GM12865 (cell line): Measurements from ENCODE around the gene C1QA.

ENCODE experiments used
- DNase-seq: peaks from one replicate; pipeline ENCODE4 v3.0.0; 2010; ENCODE audit warnings: low read depth
- H3K4me3 ChIP-seq: 2 replicates; pipeline ENCODE4 v1.5.1; 2011; ENCODE audit warnings: mild to moderate bottlenecking, low read depth, low read length, control low read depth
- CTCF ChIP-seq: IDR thresholded peaks from 2 replicates; pipeline ENCODE4 v1.5.1; 2011; ENCODE audit warnings: low read length, control low read depth, low read depth, inconsistent platforms; ENCODE audit not compliant: insufficient read depth; ENCODE audit errors: missing control alignments

C1QA gene

GRCh38 chr1:22687191-22687590 lies 50.8 kb downstream of the C1QA start:
- TF ChIP-seq CTCF = no peak
- H3K4me3 ChIP-seq = no peak overlapping the region
- no peak for DNase-seq

GRCh38 chr1:22688466-22688865 lies 52.0 kb downstream of the C1QA start:
- no peak for DNase-seq
- TF ChIP-seq CTCF = no peak
- H3K4me3 ChIP-seq = no peak overlapping the region
